HepG2 (cell line): ENCODE measurements around the gene CCDC150. TPM values are rescaled to one million over a fixed set of nuclear protein-coding genes. Genes with fewer than 3 reads are reported as not detected.

ENCODE experiments used
- MEF2D ChIP-seq: sonication (generic); formaldehyde crosslinking; IDR thresholded peaks from 2 replicates; pipeline ENCODE4 v1.5.1; 2020; ENCODE audit warnings: mild to moderate bottlenecking, missing genetic modification reagents
- MTF1 ChIP-seq: sonication (generic); formaldehyde crosslinking; IDR thresholded peaks from 2 replicates; pipeline ENCODE4 v1.5.0; 2020; ENCODE audit warnings: missing genetic modification reagents
- NR3C1 ChIP-seq: sonication (generic); formaldehyde crosslinking; IDR thresholded peaks from 2 replicates; pipeline ENCODE4 v1.4.0; 2020; ENCODE audit warnings: missing genetic modification reagents
- PCBP1 ChIP-seq: fragments of 200-400 bp; formaldehyde crosslinking; IDR thresholded peaks from 2 replicates; pipeline ENCODE4 v1.6.1; 2017; ENCODE audit warnings: mild to moderate bottlenecking, low read depth, low read length, borderline replicate concordance
- PITX1 ChIP-seq: sonication (generic); formaldehyde crosslinking; IDR thresholded peaks from 2 replicates; pipeline ENCODE4 v1.5.1; 2020; ENCODE audit warnings: mild to moderate bottlenecking, missing genetic modification reagents
- RAD51 ChIP-seq: fragments of 450-650 bp; IDR thresholded peaks from 2 replicates; pipeline ENCODE4 v1.6.1; 2016; ENCODE audit warnings: borderline replicate concordance
- RARG ChIP-seq: sonication (generic); formaldehyde crosslinking; IDR thresholded peaks from 2 replicates; pipeline ENCODE4 v1.4.0; 2020; ENCODE audit warnings: low read depth, mild to moderate bottlenecking, missing genetic modification reagents
- RORA ChIP-seq: sonication (generic); formaldehyde crosslinking; IDR thresholded peaks from 2 replicates; pipeline ENCODE4 v1.5.0; 2020; ENCODE audit warnings: mild to moderate bottlenecking, missing genetic modification reagents, moderate library complexity
- TFAP4 ChIP-seq: sonication (generic); IDR thresholded peaks from 2 replicates; pipeline ENCODE4 v1.6.1; 2016; ENCODE audit warnings: low read depth, borderline replicate concordance
- TRAFD1 ChIP-seq: sonication (generic); formaldehyde crosslinking; IDR thresholded peaks from 2 replicates; pipeline ENCODE4 v1.5.1; 2020; ENCODE audit warnings: missing genetic modification reagents, mild to moderate bottlenecking, borderline replicate concordance
- U2AF1 ChIP-seq: fragments of 200-400 bp; formaldehyde crosslinking; optimal IDR thresholded peaks from 2 replicates; pipeline ENCODE3; 2017; ENCODE audit warnings: mild to moderate bottlenecking, low read depth, low read length
- ZBTB33 ChIP-seq: sonication (generic); formaldehyde crosslinking; IDR thresholded peaks from 2 replicates; pipeline ENCODE4 v1.4.0; 2020; ENCODE audit warnings: missing genetic modification reagents
- ZNF337 ChIP-seq: sonication (generic); formaldehyde crosslinking; IDR thresholded peaks from 2 replicates; pipeline ENCODE4 v1.5.1; 2020; ENCODE audit warnings: missing genetic modification reagents, low read depth, mild to moderate bottlenecking, borderline replicate concordance
- ZNF431 ChIP-seq: sonication (generic); formaldehyde crosslinking; IDR thresholded peaks from 2 replicates; pipeline ENCODE4 v1.9.0; 2022; ENCODE audit warnings: missing genetic modification reagents, low read depth, mild to moderate bottlenecking, borderline replicate concordance
- ZNF609 ChIP-seq: sonication (generic); formaldehyde crosslinking; IDR thresholded peaks from 2 replicates; pipeline ENCODE4 v1.4.0; 2020; ENCODE audit warnings: mild to moderate bottlenecking, missing genetic modification reagents, borderline replicate concordance
- ZSCAN25 ChIP-seq: sonication (generic); formaldehyde crosslinking; IDR thresholded peaks from 2 replicates; pipeline ENCODE4 v1.8.0; 2022; ENCODE audit warnings: mild to moderate bottlenecking, missing genetic modification reagents
- polyA plus RNA-seq, 8 experiments: library from polyadenylated mRNA; depleted of rRNA in 3 of 8; stranded (reverse) in 7 of 8; unstranded in 1 of 8; fragments of >200 nt; fragmentation: Illumina TruSeq in 4 of 8; extraction: Trizol in 4 of 8; gene quantifications; 2 replicates each; pipeline versions ENCODE4 v1.2.1 to v1.2.3, GENCODE V29; 2011 to 2016; ENCODE audit warnings: low read depth in 4 of 8, missing spikeins in 1 of 8, mixed read lengths in 1 of 8; ENCODE audit not compliant: insufficient read depth in 1 of 8
- total RNA-seq, 5 experiments: library from RNA; depleted of rRNA; stranded (reverse); fragments of >200 nt; fragmentation: Illumina TruSeq; extraction: Trizol; gene quantifications; 2 replicates each; pipeline ENCODE4 v1.2.3, GENCODE V29; 2016; ENCODE audit warnings: low read depth in 1 of 5

The CCDC150 gene
- total and polyA plus RNA-seq, 2 of the 13 experiments (the other 11 are each of a cell fraction or from before 2014, with no cell fraction given) = 14.9 to 32.6 TPM

- no peak for TF ChIP-seq ZNF609
- TF ChIP-seq RORA (CRISPR knock-in tag) = no peak
- TF ChIP-seq ZSCAN25 (CRISPR knock-in tag) = no peak
- no peak for TF ChIP-seq NR3C1
- no peak for TF ChIP-seq RAD51
- no peak for TF ChIP-seq RARG (CRISPR knock-in tag)
- TF ChIP-seq ZNF337 = no peak
- TF ChIP-seq ZBTB33 = no peak
- no peak for TF ChIP-seq PCBP1
- TF ChIP-seq PITX1 (CRISPR knock-in tag) = peak; percentile 75
- peak; percentile 39; the same call in 1 of the 2 replicates for TF ChIP-seq MEF2D
- TF ChIP-seq ZNF431 (CRISPR knock-in tag) = no peak
- no peak for TF ChIP-seq TRAFD1 (CRISPR knock-in tag)
- TF ChIP-seq MTF1 = no peak
- 0 out of 2 replicates have a peak, but pooled peaks have one; percentile 19 for TF ChIP-seq TFAP4
- TF ChIP-seq U2AF1 = no peak
Measured at GRCh38 chr2:196729418-196729817, 89.9 kb downstream of the CCDC150 start (continued).
